Duodenal mucosa (tissue), 2 donors: Measurements from ENCODE around the gene MSTN.
"Not testable (repeated sequence)": the region's sequence is repeated elsewhere in the genome, so short reads cannot be mapped to it uniquely, and the experiment has no call there.

Experiments
- H3K27ac ChIP-seq: one replicate; pipeline ENCODE4 v1.7.0; 2013; ENCODE audit warnings: low read depth, low read length
- H3K27me3 ChIP-seq, 2 donors: one replicate each; pipeline ENCODE4 v1.7.0; 2013; ENCODE audit warnings: low read length in 2 of 2, control low read depth in 1 of 2; ENCODE audit not compliant: insufficient read depth in 2 of 2, control insufficient read depth in 1 of 2
- H3K36me3 ChIP-seq, 2 donors: one replicate each; pipeline ENCODE4 v1.7.0; 2013; ENCODE audit warnings: low read length in 2 of 2, control low read depth in 1 of 2; ENCODE audit not compliant: insufficient read depth in 2 of 2, control insufficient read depth in 1 of 2
- H3K4me1 ChIP-seq, 2 donors: one replicate each; pipeline ENCODE4 v1.7.0; 2013; ENCODE audit warnings: low read length in 2 of 2, control low read depth in 1 of 2; ENCODE audit not compliant: insufficient read depth in 2 of 2, control insufficient read depth in 1 of 2
- H3K4me3 ChIP-seq, 2 donors: one replicate each; pipeline ENCODE4 v1.7.0; 2013; ENCODE audit warnings: low read length in 2 of 2, low read depth in 1 of 2
- H3K9ac ChIP-seq, 2 donors: one replicate each; pipeline ENCODE4 v1.7.0; 2013; ENCODE audit warnings: low read length in 2 of 2, low read depth in 1 of 2
- H3K9me3 ChIP-seq, 2 donors: one replicate each; pipeline ENCODE4 v1.7.0; 2013; ENCODE audit warnings: low read length in 2 of 2, control low read depth in 1 of 2; ENCODE audit not compliant: control insufficient read depth in 1 of 2

The MSTN gene

DNA sequence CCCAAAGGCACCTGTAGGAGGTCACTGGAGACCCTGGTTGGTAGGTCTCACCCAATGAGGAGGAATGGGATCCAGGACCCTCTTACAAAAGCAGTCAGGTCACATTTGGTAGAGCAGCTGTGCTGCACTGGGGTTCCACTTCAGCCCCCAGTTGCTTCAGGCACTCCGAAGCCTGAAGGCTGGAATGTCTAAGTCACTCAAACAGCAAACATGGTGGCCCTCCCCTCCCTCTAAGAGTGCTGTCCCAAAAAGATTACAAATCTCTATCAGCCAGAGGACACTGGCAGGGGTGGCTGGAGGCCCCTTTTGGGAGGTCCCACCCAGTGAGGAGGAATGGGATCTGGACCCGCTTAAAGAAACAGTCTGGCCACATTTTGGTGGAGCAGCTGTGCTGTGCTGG, 17.7 kb downstream of the MSTN start:
- no peak overlapping the region for H3K4me3 ChIP-seq
- no peak overlapping the region for H3K27ac ChIP-seq
- H3K9ac ChIP-seq = no peak overlapping the region
- H3K27me3 ChIP-seq = no peaks in the 10 kb centered on the region
- H3K4me1 ChIP-seq = no peaks in the 10 kb centered on the region
- H3K36me3 ChIP-seq = no peaks in the 10 kb centered on the region
- no peaks in the 10 kb centered on the region for H3K9me3 ChIP-seq

DNA sequence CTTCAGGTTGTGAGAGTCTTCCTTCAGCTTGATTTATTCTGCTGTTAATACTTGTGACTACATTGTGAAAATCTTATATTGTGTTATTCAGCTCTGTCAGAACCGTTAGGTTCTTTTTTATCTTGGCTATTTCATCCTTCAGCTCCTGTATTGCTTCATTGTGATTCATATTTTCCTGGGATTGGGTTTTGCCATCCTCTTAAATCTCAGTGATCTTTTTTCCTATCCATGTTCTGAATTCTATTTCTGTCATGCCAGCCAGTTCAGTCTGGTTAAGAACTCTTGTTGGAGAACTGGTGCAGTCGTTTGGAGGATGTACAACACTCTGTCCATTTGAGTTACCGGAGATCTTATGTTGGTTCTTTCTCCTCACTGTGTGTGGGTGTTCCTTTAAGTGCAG, 19.1 kb downstream of the MSTN start:
- Histone ChIP-seq H3K27ac (no peak overlapping the region), H3K27me3 (no peaks in the 10 kb centered on the region)

DNA sequence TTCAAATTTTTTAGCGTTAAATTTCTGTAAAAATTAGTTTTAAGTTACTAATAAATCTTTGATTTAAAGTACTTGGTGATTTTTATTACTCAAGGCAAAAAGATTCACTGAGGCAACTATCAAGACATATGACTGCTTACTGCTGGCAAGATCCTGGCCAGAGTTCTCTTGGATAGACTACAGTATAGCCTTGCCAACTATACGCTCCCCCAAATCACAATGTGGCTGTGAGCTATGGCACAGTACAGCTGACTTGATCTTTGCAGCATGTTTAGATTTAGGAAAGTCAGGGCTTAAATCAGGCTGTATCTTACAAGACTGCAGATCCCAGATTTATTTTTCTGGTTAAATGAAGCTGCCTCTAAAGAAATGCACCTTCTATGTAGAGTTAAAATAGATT, 26.5 kb downstream of the MSTN start:
- H3K9me3 ChIP-seq = no peaks in the 10 kb centered on the region
- no peaks in the 10 kb centered on the region for H3K4me1 ChIP-seq
- no peak overlapping the region for H3K4me3 ChIP-seq
- peaks cover 0 to 4% of the 10 kb centered on the region in 2 donors for H3K27me3 ChIP-seq
- no peaks in the 10 kb centered on the region for H3K36me3 ChIP-seq
- no peak overlapping the region for H3K27ac ChIP-seq
- no peak overlapping the region for H3K9ac ChIP-seq

More for the DNA sequence above, 19.1 kb downstream of the MSTN start:
- H3K4me3 ChIP-seq = no peak overlapping the region
- H3K4me1 ChIP-seq = no peaks in the 10 kb centered on the region
- no peak overlapping the region for H3K9ac ChIP-seq
- no peaks in the 10 kb centered on the region for H3K36me3 ChIP-seq
- H3K9me3 ChIP-seq = no peaks in the 10 kb centered on the region

DNA sequence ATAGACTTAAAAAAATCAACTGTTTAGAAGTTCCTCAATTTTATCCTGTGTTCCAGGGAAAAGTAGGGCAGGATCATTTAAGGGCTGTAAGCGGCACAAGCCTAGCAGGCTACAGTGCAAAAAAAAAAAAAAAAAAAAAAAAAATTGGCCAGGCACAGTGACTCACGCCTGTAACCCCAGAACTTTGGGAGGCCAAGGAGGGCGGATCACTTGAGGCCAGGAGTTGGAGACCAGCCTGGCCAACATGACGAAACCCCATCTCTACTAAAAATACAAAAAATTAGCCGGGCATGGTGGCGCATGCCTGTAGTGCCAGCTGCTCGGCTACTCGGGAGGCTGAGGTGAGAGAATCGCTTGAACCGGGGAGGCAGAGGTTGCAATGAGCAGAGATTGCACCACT, 28.1 kb downstream of the MSTN start:
- H3K27ac ChIP-seq, H3K36me3 ChIP-seq, H3K27me3 ChIP-seq, H3K9me3 ChIP-seq, H3K9ac ChIP-seq, H3K4me1 ChIP-seq, H3K4me3 ChIP-seq: not testable (repeated sequence)

DNA sequence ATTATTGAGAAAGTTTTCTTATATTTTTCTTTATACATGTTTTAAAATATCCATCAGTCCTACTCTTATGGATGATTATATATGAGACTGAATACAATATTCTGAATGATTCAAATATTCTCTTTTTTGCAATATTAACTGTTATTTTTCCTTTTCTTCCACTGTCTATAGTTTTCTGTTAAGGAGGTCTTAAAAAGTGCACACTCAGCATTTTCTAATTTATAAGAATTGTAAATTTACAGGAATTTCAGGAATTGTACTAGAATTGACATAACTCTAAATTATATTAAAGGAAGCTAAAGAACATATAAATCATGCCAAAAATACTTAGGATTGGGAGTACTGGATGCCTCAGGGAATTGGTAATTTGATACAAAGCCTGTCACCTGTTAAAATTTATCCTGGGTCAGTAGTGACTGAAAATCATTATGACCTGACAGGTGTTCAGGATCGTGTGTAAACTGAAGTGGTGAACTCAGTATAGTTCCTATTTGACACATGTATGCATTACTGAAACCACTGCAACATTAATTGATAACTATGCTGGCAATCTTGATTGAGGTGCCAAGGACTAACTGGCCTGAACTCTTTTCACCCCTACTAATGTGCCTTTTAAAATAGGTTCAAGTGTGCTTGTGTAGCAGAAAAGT, 30.4 kb downstream of the MSTN start:
- H3K9me3 ChIP-seq = no peaks in the 10 kb centered on the region
- H3K4me3 ChIP-seq = no peak overlapping the region
- H3K9ac ChIP-seq = no peak overlapping the region
- H3K4me1 ChIP-seq = no peaks in the 10 kb centered on the region
- H3K27ac ChIP-seq = no peak overlapping the region
- peaks cover 0 to 8% of the 10 kb centered on the region in 2 donors for H3K27me3 ChIP-seq
- no peaks in the 10 kb centered on the region for H3K36me3 ChIP-seq

DNA sequence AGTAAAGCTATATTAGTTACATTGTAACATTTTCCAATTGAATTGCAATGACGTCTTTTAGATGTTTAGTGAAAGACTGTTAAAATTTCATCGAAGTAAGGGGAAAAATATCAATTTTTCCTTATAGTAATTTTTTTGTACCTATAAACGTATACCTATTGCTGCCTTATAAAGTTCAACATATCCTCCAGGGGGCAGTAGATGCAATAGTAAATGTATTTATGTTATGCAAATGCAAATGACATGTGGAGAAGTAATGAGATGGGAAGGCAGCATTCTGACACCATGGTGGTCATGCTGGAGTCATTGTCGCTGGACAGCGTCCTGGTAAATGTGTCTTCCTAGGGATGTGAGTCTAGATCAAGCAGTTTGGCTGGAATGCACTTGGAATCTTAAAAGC, 38.7 kb downstream of the MSTN start:
- H3K9ac ChIP-seq = no peak overlapping the region
- H3K4me1 ChIP-seq = no peaks in the 10 kb centered on the region
- no peak overlapping the region for H3K27ac ChIP-seq
- peaks cover 0 to under 1% of the 10 kb centered on the region in 2 donors for H3K9me3 ChIP-seq
- H3K36me3 ChIP-seq = no peaks in the 10 kb centered on the region
- H3K27me3 ChIP-seq = peaks cover 0 to 5% of the 10 kb centered on the region in 2 donors
- no peak overlapping the region for H3K4me3 ChIP-seq

DNA sequence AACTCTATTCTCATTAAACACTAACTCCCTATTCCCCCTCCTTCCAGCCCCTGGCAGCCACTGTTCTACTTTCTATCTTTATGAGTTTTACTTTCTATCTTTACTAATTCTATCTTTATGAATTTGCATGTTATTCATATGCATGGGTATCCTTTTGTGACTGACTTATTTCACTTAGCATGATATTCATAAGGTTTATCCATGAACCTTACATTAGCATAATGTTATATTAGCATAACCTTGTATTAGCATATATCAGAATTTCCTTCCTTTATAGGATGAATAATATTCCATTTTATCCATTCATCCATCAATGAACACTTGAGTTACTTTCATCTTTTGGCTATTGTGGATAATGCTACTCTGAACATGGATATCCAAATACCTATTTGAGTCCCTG, 41.8 kb downstream of the MSTN start:
- no peaks in the 10 kb centered on the region for H3K36me3 ChIP-seq
- H3K27ac ChIP-seq = no peak overlapping the region
- H3K4me1 ChIP-seq = no peaks in the 10 kb centered on the region
- no peak overlapping the region for H3K4me3 ChIP-seq
- H3K9ac ChIP-seq = no peak overlapping the region
- peaks cover 3 to 14% of the 10 kb centered on the region in 2 donors for H3K9me3 ChIP-seq
- no peaks in the 10 kb centered on the region for H3K27me3 ChIP-seq

DNA sequence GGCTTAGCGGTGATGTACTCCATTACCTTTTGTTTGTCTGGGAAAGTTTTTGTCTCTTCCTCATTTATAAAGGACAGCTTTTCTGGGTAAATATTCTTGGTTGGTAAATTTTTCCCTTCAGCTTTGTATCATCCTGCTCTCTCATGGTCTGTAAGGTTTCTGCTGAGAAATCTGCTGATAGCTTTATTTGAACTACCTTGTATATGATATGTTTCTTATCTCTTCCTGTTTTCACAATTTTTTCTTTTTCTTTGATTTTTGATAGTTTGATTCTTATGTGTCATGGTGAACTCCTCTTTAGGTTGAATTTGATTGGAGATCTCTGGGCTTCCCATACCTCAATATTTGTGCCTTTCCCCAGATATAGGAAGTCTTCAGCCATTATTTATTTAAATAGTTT, 44.7 kb downstream of the MSTN start:
- Histone ChIP-seq H3K9me3 (peaks cover 3 to 15% of the 10 kb centered on the region in 2 donors), H3K9ac (no peak overlapping the region), H3K36me3 (no peaks in the 10 kb centered on the region), H3K27me3 (no peaks in the 10 kb centered on the region), H3K4me1 (no peaks in the 10 kb centered on the region), H3K4me3 (no peak overlapping the region), H3K27ac (no peak overlapping the region)

DNA sequence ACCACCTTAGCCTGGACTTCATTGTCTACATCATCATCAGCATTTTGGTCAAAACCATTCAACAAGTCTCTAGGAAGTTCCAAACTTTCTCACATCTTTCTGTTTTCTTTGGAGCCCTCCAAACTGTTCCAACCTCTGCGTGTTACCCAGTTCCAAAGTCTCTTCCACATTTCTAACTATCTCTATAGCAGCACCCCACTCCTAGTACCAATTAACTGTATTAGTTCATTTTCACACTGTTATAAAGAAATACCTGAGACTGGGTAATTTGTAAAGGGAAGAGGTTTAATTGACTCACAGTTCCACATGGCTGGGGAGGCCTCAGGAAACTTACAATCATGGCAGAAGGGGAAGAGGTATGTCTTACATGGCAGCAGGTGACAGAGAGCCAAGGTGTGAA, 46.6 kb downstream of the MSTN start:
- not testable (repeated sequence) for H3K36me3 ChIP-seq, H3K9ac ChIP-seq, H3K27ac ChIP-seq, H3K4me1 ChIP-seq, H3K4me3 ChIP-seq, H3K27me3 ChIP-seq
- peaks cover 3 to 15% of the 10 kb centered on the region in 2 donors for H3K9me3 ChIP-seq
